ENCODE measurements around the gene PCDHB15.
"Not testable (repeated sequence)": the region's sequence is repeated elsewhere in the genome, so short reads cannot be mapped to it uniquely, and the experiment has no call there.

DNA sequence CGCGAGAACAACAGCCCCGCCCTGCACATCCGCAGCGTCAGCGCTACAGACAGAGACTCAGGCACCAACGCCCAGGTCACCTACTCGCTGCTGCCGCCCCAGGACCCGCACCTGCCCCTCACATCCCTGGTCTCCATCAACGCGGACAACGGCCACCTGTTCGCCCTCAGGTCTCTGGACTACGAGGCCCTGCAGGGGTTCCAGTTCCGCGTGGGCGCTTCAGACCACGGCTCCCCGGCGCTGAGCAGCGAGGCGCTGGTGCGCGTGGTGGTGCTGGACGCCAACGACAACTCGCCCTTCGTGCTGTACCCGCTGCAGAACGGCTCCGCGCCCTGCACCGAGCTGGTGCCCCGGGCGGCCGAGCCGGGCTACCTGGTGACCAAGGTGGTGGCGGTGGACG lies 29.7 kb upstream of the PCDHB15 start:
- TF ChIP-seq, protein P1, sequence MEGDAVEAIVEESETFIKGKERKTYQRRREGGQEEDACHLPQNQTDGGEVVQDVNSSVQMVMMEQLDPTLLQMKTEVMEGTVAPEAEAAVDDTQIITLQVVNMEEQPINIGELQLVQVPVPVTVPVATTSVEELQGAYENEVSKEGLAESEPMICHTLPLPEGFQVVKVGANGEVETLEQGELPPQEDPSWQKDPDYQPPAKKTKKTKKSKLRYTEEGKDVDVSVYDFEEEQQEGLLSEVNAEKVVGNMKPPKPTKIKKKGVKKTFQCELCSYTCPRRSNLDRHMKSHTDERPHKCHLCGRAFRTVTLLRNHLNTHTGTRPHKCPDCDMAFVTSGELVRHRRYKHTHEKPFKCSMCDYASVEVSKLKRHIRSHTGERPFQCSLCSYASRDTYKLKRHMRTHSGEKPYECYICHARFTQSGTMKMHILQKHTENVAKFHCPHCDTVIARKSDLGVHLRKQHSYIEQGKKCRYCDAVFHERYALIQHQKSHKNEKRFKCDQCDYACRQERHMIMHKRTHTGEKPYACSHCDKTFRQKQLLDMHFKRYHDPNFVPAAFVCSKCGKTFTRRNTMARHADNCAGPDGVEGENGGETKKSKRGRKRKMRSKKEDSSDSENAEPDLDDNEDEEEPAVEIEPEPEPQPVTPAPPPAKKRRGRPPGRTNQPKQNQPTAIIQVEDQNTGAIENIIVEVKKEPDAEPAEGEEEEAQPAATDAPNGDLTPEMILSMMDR (conservative IDR thresholded peaks at IDR 0.05), result not testable (repeated sequence)
- not testable (repeated sequence) for TF ChIP-seq ZFX (IDR thresholded peaks at IDR 0.05)

Data from C4-2B (cell line).